Ishikawa (cell line): ENCODE data around the gene ZMYND11.

Experiments
- CEBPB ChIP-seq: IDR thresholded peaks from 2 replicates; pipeline ENCODE4 v1.6.1; 2012
- CREB1 ChIP-seq: IDR thresholded peaks from 2 replicates; pipeline ENCODE4 v1.6.1; 2012; ENCODE audit warnings: low read depth
- EGR1 ChIP-seq: IDR thresholded peaks from 2 replicates; pipeline ENCODE4 v1.6.1; 2012
- NFIC ChIP-seq: IDR thresholded peaks from 2 replicates; pipeline ENCODE4 v1.6.1; 2012
- RAD21 ChIP-seq: IDR thresholded peaks from 2 replicates; pipeline ENCODE4 v1.6.1; 2012; ENCODE audit warnings: low read depth
- TAF1 ChIP-seq: IDR thresholded peaks from 2 replicates; pipeline ENCODE4 v1.6.1; 2012; ENCODE audit warnings: low read depth, mild to moderate bottlenecking
- TCF12 ChIP-seq: IDR thresholded peaks from 2 replicates; pipeline ENCODE4 v1.6.1; 2012; ENCODE audit warnings: low read depth
- USF1 ChIP-seq: IDR thresholded peaks from 2 replicates; pipeline ENCODE4 v1.6.1; 2012
- YY1 ChIP-seq: IDR thresholded peaks from 2 replicates; pipeline ENCODE4 v1.6.1; 2012; ENCODE audit warnings: low read depth
- ZBTB7A ChIP-seq: IDR thresholded peaks from 2 replicates; pipeline ENCODE4 v1.6.1; 2012; ENCODE audit warnings: low read depth
- TF ChIP-seq, protein P1 (sequence below): IDR thresholded peaks from 2 replicates; pipeline ENCODE4 v1.6.1; 2012; ENCODE audit warnings: low read depth, mild to moderate bottlenecking
- TF ChIP-seq, protein P2 (sequence below): IDR thresholded peaks from 2 replicates; pipeline ENCODE4 v1.6.1; 2012

DNA sequence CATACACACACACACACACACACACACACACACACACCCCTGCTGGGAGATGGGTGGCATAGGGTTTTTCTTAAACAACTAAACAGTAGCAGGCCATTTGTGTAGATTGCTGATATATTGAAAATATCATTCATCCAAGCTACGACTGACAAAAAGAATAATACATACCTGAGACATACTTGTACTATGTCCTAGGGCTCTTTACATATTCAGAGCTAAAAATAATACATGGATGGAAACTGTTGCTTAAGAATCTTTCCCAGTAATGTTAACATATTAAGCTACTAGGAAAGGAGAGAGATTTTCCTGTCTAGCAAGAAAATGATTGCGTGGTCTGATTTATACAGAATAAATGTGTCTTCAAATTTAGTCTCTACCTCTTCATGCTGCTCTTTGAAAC, 46.0 kb upstream of the ZMYND11 start:
- no peak for TF ChIP-seq EGR1
- no peak for TF ChIP-seq YY1
- no peak for TF ChIP-seq RAD21
- TF ChIP-seq, protein P1, sequence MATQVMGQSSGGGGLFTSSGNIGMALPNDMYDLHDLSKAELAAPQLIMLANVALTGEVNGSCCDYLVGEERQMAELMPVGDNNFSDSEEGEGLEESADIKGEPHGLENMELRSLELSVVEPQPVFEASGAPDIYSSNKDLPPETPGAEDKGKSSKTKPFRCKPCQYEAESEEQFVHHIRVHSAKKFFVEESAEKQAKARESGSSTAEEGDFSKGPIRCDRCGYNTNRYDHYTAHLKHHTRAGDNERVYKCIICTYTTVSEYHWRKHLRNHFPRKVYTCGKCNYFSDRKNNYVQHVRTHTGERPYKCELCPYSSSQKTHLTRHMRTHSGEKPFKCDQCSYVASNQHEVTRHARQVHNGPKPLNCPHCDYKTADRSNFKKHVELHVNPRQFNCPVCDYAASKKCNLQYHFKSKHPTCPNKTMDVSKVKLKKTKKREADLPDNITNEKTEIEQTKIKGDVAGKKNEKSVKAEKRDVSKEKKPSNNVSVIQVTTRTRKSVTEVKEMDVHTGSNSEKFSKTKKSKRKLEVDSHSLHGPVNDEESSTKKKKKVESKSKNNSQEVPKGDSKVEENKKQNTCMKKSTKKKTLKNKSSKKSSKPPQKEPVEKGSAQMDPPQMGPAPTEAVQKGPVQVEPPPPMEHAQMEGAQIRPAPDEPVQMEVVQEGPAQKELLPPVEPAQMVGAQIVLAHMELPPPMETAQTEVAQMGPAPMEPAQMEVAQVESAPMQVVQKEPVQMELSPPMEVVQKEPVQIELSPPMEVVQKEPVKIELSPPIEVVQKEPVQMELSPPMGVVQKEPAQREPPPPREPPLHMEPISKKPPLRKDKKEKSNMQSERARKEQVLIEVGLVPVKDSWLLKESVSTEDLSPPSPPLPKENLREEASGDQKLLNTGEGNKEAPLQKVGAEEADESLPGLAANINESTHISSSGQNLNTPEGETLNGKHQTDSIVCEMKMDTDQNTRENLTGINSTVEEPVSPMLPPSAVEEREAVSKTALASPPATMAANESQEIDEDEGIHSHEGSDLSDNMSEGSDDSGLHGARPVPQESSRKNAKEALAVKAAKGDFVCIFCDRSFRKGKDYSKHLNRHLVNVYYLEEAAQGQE = no peak
- TF ChIP-seq CREB1 = no peak
- no peak for TF ChIP-seq TCF12
- TF ChIP-seq, protein P2, sequence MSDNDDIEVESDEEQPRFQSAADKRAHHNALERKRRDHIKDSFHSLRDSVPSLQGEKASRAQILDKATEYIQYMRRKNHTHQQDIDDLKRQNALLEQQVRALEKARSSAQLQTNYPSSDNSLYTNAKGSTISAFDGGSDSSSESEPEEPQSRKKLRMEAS = no peak
- TF ChIP-seq ZBTB7A = no peak
- TF ChIP-seq TAF1 = no peak
- no peak for TF ChIP-seq USF1
- TF ChIP-seq NFIC = no peak
- no peak for TF ChIP-seq CEBPB
